Sigmoid colon (tissue), 7 donors: ENCODE results near the gene ETV5. TPM values are rescaled to one million over a fixed set of nuclear protein-coding genes. Genes with fewer than 3 reads are reported as not detected.

Source experiments
- DNase-seq: peaks from one replicate; pipeline ENCODE4 v3.0.0-alpha.2; 2019
- H3K27ac ChIP-seq, 4 donors: fragments of 200-600 bp; sonication (generic); one replicate each; pipeline ENCODE4 v1.5.1; 2016 to 2019; ENCODE audit warnings: mild to moderate bottlenecking in 1 of 4
- H3K27me3 ChIP-seq, 3 donors: fragments of 200-600 bp; sonication (generic); one replicate each; pipeline ENCODE4 v1.5.1; 2019; ENCODE audit warnings: mild to moderate bottlenecking in 1 of 3
- H3K36me3 ChIP-seq, 4 donors: fragments of 200-600 bp; sonication (generic); one replicate each; pipeline ENCODE4 v1.5.1; 2016 to 2019
- H3K4me1 ChIP-seq, 4 donors: fragments of 200-600 bp; sonication (generic); one replicate each; pipeline ENCODE4 v1.5.1; 2017 to 2019
- H3K4me3 ChIP-seq, 4 donors: fragments of 200-600 bp; sonication (generic); one replicate each; pipeline ENCODE4 v1.5.1; 2017 to 2019; ENCODE audit warnings: mild to moderate bottlenecking in 2 of 4, moderate library complexity in 1 of 4
- H3K9me3 ChIP-seq, 4 donors: fragments of 200-600 bp in 3 of 4; sonication (generic) in 3 of 4; one replicate each; pipeline versions ENCODE4 v1.5.1 to v1.6.1; 2013 to 2019
- CTCF ChIP-seq, 4 experiments: fragments of 450-650 bp in 3 of 4; fragments of 200-600 bp in 1 of 4; IDR thresholded peaks; one replicate each; pipeline ENCODE4 v1.5.1; 2016 to 2019; ENCODE audit warnings: antibody characterized with exemption in 4 of 4, mild to moderate bottlenecking in 3 of 4, moderate library complexity in 2 of 4
- EP300 ChIP-seq, 4 donors: sonication (generic); formaldehyde crosslinking; IDR thresholded peaks; one replicate each; pipeline ENCODE4 v1.6.1; 2017; ENCODE audit warnings: antibody characterized with exemption in 4 of 4
- POLR2A ChIP-seq, 2 donors: fragments of 450-650 bp; IDR thresholded peaks; one replicate each; pipeline ENCODE4 v1.6.1; 2016; ENCODE audit warnings: antibody characterized with exemption in 2 of 2, mild to moderate bottlenecking in 2 of 2, moderate library complexity in 2 of 2
- POLR2AphosphoS5 ChIP-seq, 4 donors: sonication (generic); formaldehyde crosslinking; IDR thresholded peaks; one replicate each; pipeline ENCODE4 v1.6.1; 2017; ENCODE audit warnings: antibody characterized with exemption in 4 of 4
- WGBS, 2 donors: extraction: QIAGEN DNeasy Blood & Tissue Kit; methylation state at CpG; one replicate each; pipeline ENCODE4 v1.1.7; 2013; 5-methylcytosine and 5-hydroxymethylcytosine counted together
- intact Hi-C: fragments of 100-400 bp; cut with DNase I; formaldehyde crosslinking; loops from one replicate; pipeline ENCODE4 v1.15.1; 2023
- polyA plus RNA-seq, 3 donors: library from polyadenylated mRNA; stranded (reverse); fragments of 200-250 nt; gene quantifications; one replicate each; pipeline ENCODE4 v1.2.3, GENCODE V29; 2013
- total RNA-seq, 4 donors: library from RNA; depleted of rRNA; stranded (reverse); fragments of >200 nt; gene quantifications; one replicate each; pipeline ENCODE4 v1.1.0, GENCODE V29; 2016
- donor health status: healthy with polysubstance abuse.
- donor health status: Bipolar disorder and iron deficiency.
- donor health status: healthy.

Gene ETV5
- total and polyA plus RNA-seq, 7 donors: 2.3 to 8.4 (median 6.3) TPM

DNA sequence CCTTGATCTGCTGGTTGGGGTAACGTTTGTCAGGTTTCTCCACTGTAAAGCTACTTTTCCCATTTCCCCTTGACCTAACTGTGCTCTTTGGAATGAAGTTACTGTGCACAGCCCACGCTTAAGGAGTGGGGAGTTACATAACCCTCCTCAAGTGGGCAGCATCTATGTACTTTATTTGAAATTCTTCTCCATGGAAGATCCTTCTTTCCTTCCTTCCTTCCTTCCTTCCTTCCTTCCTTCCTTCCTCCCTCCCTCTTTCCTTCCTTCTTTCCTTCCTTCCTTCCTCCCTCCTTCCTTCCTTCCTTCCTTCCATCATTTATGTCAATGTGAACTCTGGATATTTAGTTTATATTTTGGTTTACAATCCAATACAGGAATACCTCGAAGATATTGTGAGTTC, 94.0 kb downstream of the ETV5 start:
- no peak overlapping the region for H3K4me3 ChIP-seq
- no peaks in the 10 kb centered on the region for H3K27me3 ChIP-seq
- intact Hi-C loops: no loop called here
- 53 to 76% methylated on average over 3 of the region's 3 CpGs for WGBS, 2 donors
- no peak overlapping the region for H3K27ac ChIP-seq
- peaks cover 0 to 3% (median under 1%) of the 10 kb centered on the region in 4 donors for H3K9me3 ChIP-seq
- DNase-seq: no peak
- no peak for TF ChIP-seq CTCF (IDR thresholded peaks at IDR 0.05)
- no peak for TF ChIP-seq EP300 (IDR thresholded peaks at IDR 0.05)
- no peak for TF ChIP-seq POLR2AphosphoS5 (IDR thresholded peaks at IDR 0.05)
- TF ChIP-seq POLR2A (IDR thresholded peaks at IDR 0.05): no peak
- H3K4me1 ChIP-seq: no peaks in the 10 kb centered on the region
- H3K36me3 ChIP-seq: no peaks in the 10 kb centered on the region

- no peak overlapping the region for H3K4me3 ChIP-seq
- intact Hi-C loops: no loop called here
- no peak overlapping the region for H3K27ac ChIP-seq
- DNase-seq: no peak
- TF ChIP-seq POLR2AphosphoS5 (IDR thresholded peaks at IDR 0.05) (no peak), CTCF (IDR thresholded peaks at IDR 0.05) (no peak), POLR2A (IDR thresholded peaks at IDR 0.05) (no peak), EP300 (IDR thresholded peaks at IDR 0.05) (no peak)
- no peaks in the 10 kb centered on the region for H3K27me3 ChIP-seq
- H3K4me1 ChIP-seq: no peaks in the 10 kb centered on the region
- H3K36me3 ChIP-seq: no peaks in the 10 kb centered on the region
- WGBS, 2 donors: 68 to 78% methylated on average over 7 of the region's 7 CpGs
- peaks cover 0 to 3% (median under 1%) of the 10 kb centered on the region in 4 donors for H3K9me3 ChIP-seq
These were observed 95.6 kb downstream of the ETV5 start for GRCh38 chr3:186013312-186013711.

GRCh38 chr3:186012137-186012536, 96.8 kb downstream of the ETV5 start:
- Histone ChIP-seq H3K27ac (no peak overlapping the region), H3K4me1 (no peaks in the 10 kb centered on the region), H3K4me3 (no peak overlapping the region), H3K9me3 (peaks cover 0 to 3% (median under 1%) of the 10 kb centered on the region in 4 donors), H3K27me3 (no peaks in the 10 kb centered on the region), H3K36me3 (no peaks in the 10 kb centered on the region)
- intact Hi-C loops: no loop called here
- TF ChIP-seq POLR2A (IDR thresholded peaks at IDR 0.05) (no peak), POLR2AphosphoS5 (IDR thresholded peaks at IDR 0.05) (no peak), CTCF (IDR thresholded peaks at IDR 0.05) (no peak), EP300 (IDR thresholded peaks at IDR 0.05) (no peak)
- DNase-seq: no peak
- 76 to 82% methylated on average over 4 of the region's 4 CpGs for WGBS, 2 donors

DNA sequence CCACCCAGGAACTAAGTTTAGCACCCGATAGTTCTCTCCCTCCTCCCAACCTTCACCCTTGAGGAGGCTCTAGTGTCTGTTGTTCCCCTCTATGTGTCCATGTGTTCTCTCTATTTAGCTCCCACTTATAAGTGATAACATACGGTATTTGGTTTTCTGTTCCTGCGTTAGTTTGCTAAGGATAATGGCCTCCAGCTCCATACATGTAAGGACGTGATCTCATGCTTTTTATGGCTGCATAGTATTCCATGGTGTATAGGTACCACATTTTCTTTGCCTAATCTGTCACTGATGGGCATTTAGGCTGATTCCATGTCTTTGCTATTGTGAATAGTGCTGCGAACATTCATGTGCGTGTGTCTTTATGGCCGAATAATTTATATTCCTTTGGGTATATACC, 104.2 kb downstream of the ETV5 start:
- intact Hi-C loops: no loop called here
- no peaks in the 10 kb centered on the region for H3K4me1 ChIP-seq
- H3K27ac ChIP-seq: no peak overlapping the region
- TF ChIP-seq POLR2AphosphoS5 (IDR thresholded peaks at IDR 0.05) (no peak), CTCF (IDR thresholded peaks at IDR 0.05) (no peak), POLR2A (IDR thresholded peaks at IDR 0.05) (no peak), EP300 (IDR thresholded peaks at IDR 0.05) (no peak)
- DNase-seq: no peak
- no peaks in the 10 kb centered on the region for H3K36me3 ChIP-seq
- H3K27me3 ChIP-seq: no peaks in the 10 kb centered on the region
- H3K9me3 ChIP-seq: no peaks in the 10 kb centered on the region
- H3K4me3 ChIP-seq: no peak overlapping the region
- WGBS, 2 donors: 92 to 94% methylated on average over 7 of the region's 7 CpGs

DNA sequence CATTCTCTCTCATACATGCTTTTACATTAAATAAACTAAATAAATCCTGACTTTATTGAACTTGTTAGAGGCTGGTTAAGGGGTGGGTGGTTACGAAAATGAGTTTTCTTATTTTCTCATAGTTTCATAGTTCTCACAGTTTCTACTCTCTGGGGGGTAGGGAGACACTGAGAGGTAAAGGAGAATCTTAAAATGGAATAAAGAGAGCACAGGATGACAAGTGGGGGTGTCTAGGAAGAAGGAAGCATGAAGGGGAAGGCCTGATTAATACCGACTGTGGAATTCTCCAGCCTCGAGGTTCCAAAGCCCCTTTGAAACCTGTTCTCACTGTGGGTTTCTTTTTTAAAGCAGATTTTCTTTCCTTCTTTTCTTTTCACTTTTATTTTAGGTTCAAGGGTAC, 104.7 kb downstream of the ETV5 start:
- intact Hi-C loops: no loop called here
- no peak for DNase-seq
- TF ChIP-seq POLR2A (IDR thresholded peaks at IDR 0.05) (no peak), CTCF (IDR thresholded peaks at IDR 0.05) (no peak), POLR2AphosphoS5 (IDR thresholded peaks at IDR 0.05) (no peak), EP300 (IDR thresholded peaks at IDR 0.05) (no peak)
- H3K27ac ChIP-seq: no peak overlapping the region
- H3K9me3 ChIP-seq: no peaks in the 10 kb centered on the region
- no peaks in the 10 kb centered on the region for H3K36me3 ChIP-seq
- H3K27me3 ChIP-seq: no peaks in the 10 kb centered on the region
- H3K4me1 ChIP-seq: no peaks in the 10 kb centered on the region
- H3K4me3 ChIP-seq: no peak overlapping the region
- 65 to 70% methylated on average over 3 of the region's 3 CpGs for WGBS, 2 donors
